IMR-90 (cell line): Measurements from ENCODE around the gene CMIP. TPM values are rescaled to one million over a fixed set of nuclear protein-coding genes. Genes with fewer than 3 reads are reported as not detected.

Source experiments
- ATAC-seq: fragments of 200-7000 bp; cut with Tn5 transposase; 2 replicates; pipeline ENCODE4 v1.9.1; 2020; ENCODE audit warnings: low read depth, mild to moderate bottlenecking, moderate library complexity
- BruUV-seq: library from RNA; stranded (reverse); fragments of 400-500 nt; replicated peaks from 2 replicates; lab custom pipeline; 2021; lab: Mats Ljungman, UMichigan
- CTCF ChIA-PET: fragments of 300-600 bp; formaldehyde crosslinking; extraction: SDS; loops from one replicate; lab custom pipeline; 2021; ENCODE audit warnings: antibody characterized with exemption; lab: Yijun Ruan, JAX
- POLR2A ChIA-PET: fragments of 300-600 bp; sonication (Branson Sonifier 250); formaldehyde crosslinking; loops from one replicate; lab custom pipeline; 2022; ENCODE audit warnings: antibody characterized with exemption; ENCODE audit not compliant: unreplicated experiment; lab: Charles Lee
- DNase-seq: peaks from one replicate; pipeline ENCODE4 v3.0.0; 2013
- H2AFZ ChIP-seq: replicated peaks from 2 replicates; pipeline ENCODE3; 2013; ENCODE audit warnings: low read length, mild to moderate bottlenecking; ENCODE audit not compliant: poor library complexity
- H2AK5ac ChIP-seq: 2 replicates; pipeline ENCODE4 v1.6.1; 2013; ENCODE audit warnings: low read depth, low read length, inconsistent platforms
- H2AK9ac ChIP-seq: replicated peaks from 2 replicates; pipeline ENCODE3; 2013; ENCODE audit warnings: mild to moderate bottlenecking, low read depth, low read length, moderate library complexity; ENCODE audit not compliant: poor library complexity
- H2BK120ac ChIP-seq: 2 replicates; pipeline ENCODE4 v1.6.1; 2013; ENCODE audit warnings: low read depth, low read length, inconsistent platforms
- H2BK15ac ChIP-seq: 3 replicates; pipeline ENCODE4 v1.6.1; 2013; ENCODE audit warnings: low read depth, low read length, inconsistent platforms
- H2BK20ac ChIP-seq: 2 replicates; pipeline ENCODE4 v1.6.1; 2013; ENCODE audit warnings: low read depth, mild to moderate bottlenecking, inconsistent platforms, low read length, moderate library complexity
- H2BK5ac ChIP-seq: 2 replicates; pipeline ENCODE4 v1.6.1; 2013; ENCODE audit warnings: mild to moderate bottlenecking, low read depth, low read length, inconsistent platforms; ENCODE audit not compliant: poor library complexity, severe bottlenecking
- H3K14ac ChIP-seq: replicated peaks from 2 replicates; pipeline ENCODE4 v1.6.1; 2013; ENCODE audit warnings: low read depth, low read length, inconsistent platforms
- H3K18ac ChIP-seq: 2 replicates; pipeline ENCODE4 v1.6.1; 2013; ENCODE audit warnings: low read depth, low read length, control low read depth
- H3K23ac ChIP-seq: 2 replicates; pipeline ENCODE4 v1.6.1; 2013; ENCODE audit warnings: low read depth, low read length, inconsistent platforms
- H3K27ac ChIP-seq: 2 replicates; pipeline ENCODE4 v1.5.1; 2013; ENCODE audit warnings: mild to moderate bottlenecking, control low read depth, low read length; ENCODE audit not compliant: insufficient read depth
- H3K27me3 ChIP-seq: 2 replicates; pipeline ENCODE4 v1.6.1; 2013; ENCODE audit warnings: low read length; ENCODE audit not compliant: control insufficient read depth, insufficient read depth
- H3K36me3 ChIP-seq: 2 replicates; pipeline ENCODE4 v1.6.1; 2013; ENCODE audit warnings: low read length, mixed read lengths; ENCODE audit not compliant: control insufficient read depth, insufficient read depth
- H3K4ac ChIP-seq: 2 replicates; pipeline ENCODE4 v1.6.1; 2013; ENCODE audit warnings: low read depth, low read length, inconsistent platforms
- H3K4me1 ChIP-seq: 2 replicates; pipeline ENCODE4 v1.6.1; 2013; ENCODE audit warnings: low read length, mixed read lengths; ENCODE audit not compliant: control insufficient read depth, insufficient read depth
- H3K4me2 ChIP-seq: 2 replicates; pipeline ENCODE4 v1.6.1; 2013; ENCODE audit warnings: low read depth, mild to moderate bottlenecking, control low read depth, low read length, moderate library complexity
- H3K4me3 ChIP-seq: 2 replicates; pipeline ENCODE4 v1.5.1; 2013; ENCODE audit warnings: low read depth, mild to moderate bottlenecking, control low read depth, low read length, moderate library complexity; ENCODE audit not compliant: insufficient read depth
- H3K56ac ChIP-seq: 2 replicates; pipeline ENCODE4 v1.6.1; 2013; ENCODE audit warnings: low read length, inconsistent platforms; ENCODE audit not compliant: insufficient read depth; ENCODE audit errors: extremely low read depth
- H3K79me1 ChIP-seq, 2 experiments: 2 replicates each; pipeline ENCODE4 v1.6.1; 2013; ENCODE audit warnings: low read length in 2 of 2, inconsistent platforms in 1 of 2, low read depth in 1 of 2
- H3K9ac ChIP-seq: 2 replicates; pipeline ENCODE4 v1.6.1; 2013; ENCODE audit warnings: low read depth, low read length, control low read depth
- H3K9me1 ChIP-seq: 2 replicates; pipeline ENCODE4 v1.6.1; 2013; ENCODE audit warnings: low read length, inconsistent platforms; ENCODE audit not compliant: insufficient read depth
- H3K9me3 ChIP-seq: 2 replicates; pipeline ENCODE4 v1.6.1; 2013; ENCODE audit warnings: low read length; ENCODE audit not compliant: control insufficient read depth, insufficient read depth
- H4K20me1 ChIP-seq: 2 replicates; pipeline ENCODE4 v1.6.1; 2013; ENCODE audit warnings: low read length, inconsistent platforms; ENCODE audit not compliant: insufficient read depth
- H4K5ac ChIP-seq: 2 replicates; pipeline ENCODE4 v1.6.1; 2013; ENCODE audit warnings: mild to moderate bottlenecking, low read depth, low read length, control low read depth
- H4K8ac ChIP-seq, 2 experiments: 2 replicates each; pipeline ENCODE4 v1.6.1; 2013; ENCODE audit warnings: low read depth in 2 of 2, low read length in 2 of 2, control low read depth in 1 of 2, inconsistent platforms in 1 of 2
- H4K91ac ChIP-seq: 2 replicates; pipeline ENCODE4 v1.6.1; 2013; ENCODE audit warnings: low read depth, low read length, inconsistent platforms; ENCODE audit not compliant: insufficient read depth
- BHLHE40 ChIP-seq: fragments of 150-350 bp; IDR thresholded peaks from 2 replicates; pipeline ENCODE4 v1.6.1; 2016; ENCODE audit warnings: mild to moderate bottlenecking, low read depth, low read length
- ELK1 ChIP-seq: fragments of 150-350 bp; IDR thresholded peaks from 2 replicates; pipeline ENCODE4 v1.6.1; 2016; ENCODE audit warnings: low read depth, mild to moderate bottlenecking, low read length, moderate library complexity, borderline replicate concordance
- MAFK ChIP-seq: IDR thresholded peaks from 2 replicates; pipeline ENCODE4 v1.6.1; 2012; ENCODE audit warnings: low read depth, low read length, improper control_type of control experiment
- NFE2L2 ChIP-seq: fragments of 150-350 bp; IDR thresholded peaks from 2 replicates; pipeline ENCODE4 v1.6.1; 2016; ENCODE audit warnings: low read depth, mild to moderate bottlenecking, low read length
- POLR2A ChIP-seq: IDR thresholded peaks from 2 replicates; pipeline ENCODE4 v1.6.1; 2012; ENCODE audit warnings: mild to moderate bottlenecking, low read depth, low read length
- RAD21 ChIP-seq: IDR thresholded peaks from 2 replicates; pipeline ENCODE4 v1.6.1; 2012; ENCODE audit warnings: low read length, improper control_type of control experiment
- RCOR1 ChIP-seq: IDR thresholded peaks from 2 replicates; pipeline ENCODE4 v1.6.1; 2012; ENCODE audit warnings: mild to moderate bottlenecking, low read length, improper control_type of control experiment; ENCODE audit not compliant: insufficient replicate concordance
- RFX5 ChIP-seq: IDR thresholded peaks from 2 replicates; pipeline ENCODE4 v1.8.0; 2012; ENCODE audit warnings: low read depth, mild to moderate bottlenecking, low read length, moderate library complexity
- SMC3 ChIP-seq: fragments of 150-350 bp; IDR thresholded peaks from 2 replicates; pipeline ENCODE4 v1.6.1; 2016; ENCODE audit warnings: low read depth, mild to moderate bottlenecking, antibody characterized with exemption, low read length, moderate library complexity
- USF2 ChIP-seq: fragments of 150-350 bp; IDR thresholded peaks from 2 replicates; pipeline ENCODE4 v1.6.1; 2017; ENCODE audit warnings: mild to moderate bottlenecking, antibody characterized with exemption, low read length, low read depth
- WGBS, 2 experiments: methylation state at CpG; one replicate each; pipeline versions ENCODE4 v1.1.5 to v1.1.7; 2013; ENCODE audit warnings: missing lambda C conversion rate in 2 of 2; ENCODE audit not compliant: insufficient read length in 1 of 2; ENCODE audit errors: extremely low coverage in 2 of 2; 5-methylcytosine and 5-hydroxymethylcytosine counted together
- dilution Hi-C: fragments of 300-500 bp; cut with HindIII; formaldehyde crosslinking; loops from one replicate; pipeline ENCODE4 v1.14.3; 2018; ENCODE audit warnings: low sequenced_read_pairs; ENCODE audit not compliant: unreplicated experiment
- in situ Hi-C: fragments of 300-500 bp; cut with MboI; formaldehyde crosslinking; loops from 3 replicates; pipeline ENCODE4 v1.14.3; 2019; ENCODE audit warnings: low sequenced_read_pairs, inconsistent platforms, mixed read lengths
- intact Hi-C: fragments of 100-400 bp; cut with micrococcal nuclease; formaldehyde crosslinking; loops from 2 replicates; pipeline ENCODE4 v1.10.0; 2022
- polyA plus RNA-seq, 3 experiments: library from polyadenylated mRNA; depleted of rRNA; stranded (reverse); fragments of >200 nt; gene quantifications; 2 replicates each; pipeline ENCODE4 v1.2.3, GENCODE V29; 2012; ENCODE audit warnings: low replicate concordance in 1 of 3
- total RNA-seq: library from RNA; depleted of rRNA; stranded (reverse); fragments of >200 nt; gene quantifications from 2 replicates; pipeline ENCODE4 v1.2.3, GENCODE V29; 2012

CMIP gene
- total and polyA plus RNA-seq, 2 of the 4 experiments (the other 2 are of a cell fraction) = 3.2 to 11.6 TPM

GRCh38 chr16:81593481-81593880 lies 148.9 kb downstream of the CMIP start:
- H3K4ac ChIP-seq = no peak overlapping the region
- H4K20me1 ChIP-seq = peaks cover 32% of the 10 kb centered on the region

More at GRCh38 chr16:81593481-81593880, 148.9 kb downstream of the CMIP start:
- ChIA-PET CTCF (no interaction called here), POLR2A (no interaction called here)
- Histone ChIP-seq H3K27ac (no peak overlapping the region), H3K4me1 (no peaks in the 10 kb centered on the region), H4K91ac (no peak overlapping the region), H3K27me3 (no peaks in the 10 kb centered on the region), H2AK9ac (no peak overlapping the region), H3K9me3 (no peaks in the 10 kb centered on the region), H2BK20ac (no peak overlapping the region), H3K79me1 (peaks cover 29 to 36% of the 10 kb centered on the region in 2 experiments), H4K5ac (no peak overlapping the region), H2BK120ac (no peak overlapping the region), H3K36me3 (no peaks in the 10 kb centered on the region), H3K9ac (no peak overlapping the region), H4K8ac (no peak overlapping the region), H2AK5ac (no peak overlapping the region), H3K14ac (no peak overlapping the region), H3K4me3 (no peak overlapping the region), H2BK5ac (no peak overlapping the region), H3K23ac (no peak overlapping the region), H3K9me1 (no peaks in the 10 kb centered on the region; the same call in 1 of the 2 replicates), H2AFZ (no peak overlapping the region), H3K4me2 (no peak overlapping the region), H3K56ac (no peak overlapping the region), H3K18ac (no peak overlapping the region), H2BK15ac (no peak overlapping the region)
- dilution Hi-C loops = no loop called here
- WGBS, 2 experiments = 100% methylated on average over 1 of the region's 16 CpGs; no CpG with 5 or more reads in 1 of the 2 experiments
- intact Hi-C loops = no loop called here
- in situ Hi-C loops = no loop called here
- no peak for ATAC-seq
- no peak for TF ChIP-seq ELK1
- no peak for TF ChIP-seq NFE2L2
- no peak for TF ChIP-seq SMC3
- no peak for TF ChIP-seq POLR2A
- TF ChIP-seq USF2 = no peak
- no peak for TF ChIP-seq RCOR1
- TF ChIP-seq RFX5 = no peak
- TF ChIP-seq MAFK = no peak
- no peak for TF ChIP-seq BHLHE40
- no peak for TF ChIP-seq RAD21
- no TSS peak for BruUV-seq
- no peak for DNase-seq
